HL-60/S4 treated with retinoic acid at 250 ng/mL for 4 days and 3 days (cell line): ENCODE results near the gene PAEP.
"Not testable (repeated sequence)": the region's sequence is repeated elsewhere in the genome, so short reads cannot be mapped to it uniquely, and the experiment has no call there.

ENCODE experiments used
- in situ Hi-C: fragments of 300-500 bp; cut with MboI; formaldehyde crosslinking; loops from 2 replicates; pipeline ENCODE4 v1.7.0; 2022; ENCODE audit warnings: low sequenced_read_pairs

PAEP gene

GRCh38 chr9:135549478-135550343, 11.8 kb upstream of the PAEP start:
- in situ Hi-C loops = not testable (repeated sequence)

- in situ Hi-C loops = no loop called here
Measured at GRCh38 chr9:135550344-135550918, 11.1 kb upstream of the PAEP start.

GRCh38 chr9:135551031-135551430, 10.5 kb upstream of the PAEP start:
- in situ Hi-C loops = no loop called here

GRCh38 chr9:135551456-135551855, 10.1 kb upstream of the PAEP start:
- in situ Hi-C loops = no loop called here

GRCh38 chr9:135552021-135552697, 9.4 kb upstream of the PAEP start:
- in situ Hi-C loops = no loop called here

- in situ Hi-C loops = no loop called here
Measured at GRCh38 chr9:135552698-135553171, 8.8 kb upstream of the PAEP start.

GRCh38 chr9:135554718-135555117, 6.8 kb upstream of the PAEP start:
- in situ Hi-C loops = no loop called here

- in situ Hi-C loops = no loop called here
Measured at GRCh38 chr9:135555203-135555602, 6.4 kb upstream of the PAEP start.

GRCh38 chr9:135555910-135556309, 5.6 kb upstream of the PAEP start:
- in situ Hi-C loops = no loop called here

GRCh38 chr9:135559606-135560005, 1.9 kb upstream of the PAEP start:
- in situ Hi-C loops = no loop called here

- in situ Hi-C loops = no loop called here
Measured at GRCh38 chr9:135562235-135562745, 734 bp downstream of the PAEP start.

- in situ Hi-C loops = no loop called here
Measured at GRCh38 chr9:135563039-135563476, 1.5 kb downstream of the PAEP start.

GRCh38 chr9:135563858-135564257, 2.3 kb downstream of the PAEP start:
- in situ Hi-C loops = no loop called here

GRCh38 chr9:135565141-135565628, 3.6 kb downstream of the PAEP start:
- in situ Hi-C loops = no loop called here

- in situ Hi-C loops = no loop called here
Measured at GRCh38 chr9:135565636-135566035, 4.1 kb downstream of the PAEP start.

- in situ Hi-C loops = no loop called here
Measured at GRCh38 chr9:135566552-135566951, 5.0 kb downstream of the PAEP start.

- in situ Hi-C loops = no loop called here
Measured at GRCh38 chr9:135567311-135567710, 5.8 kb downstream of the PAEP start.

GRCh38 chr9:135568026-135568425, 6.5 kb downstream of the PAEP start:
- in situ Hi-C loops = no loop called here

- in situ Hi-C loops = no loop called here
Measured at GRCh38 chr9:135570456-135570855, 8.9 kb downstream of the PAEP start.

GRCh38 chr9:135572233-135572632, 10.7 kb downstream of the PAEP start:
- in situ Hi-C loops = no loop called here

- in situ Hi-C loops = no loop called here
Measured at GRCh38 chr9:135573124-135573523, 11.6 kb downstream of the PAEP start.
